Prostate gland (tissue), 1 donor: ENCODE data around the gene JMY.

ENCODE experiments used
- POLR2A ChIP-seq: fragments of 450-650 bp; IDR thresholded peaks from one replicate; pipeline ENCODE4 v1.6.1; 2016; ENCODE audit warnings: antibody characterized with exemption, mild to moderate bottlenecking
- POLR2AphosphoS5 ChIP-seq: sonication (generic); formaldehyde crosslinking; IDR thresholded peaks from one replicate; pipeline ENCODE4 v1.6.1; 2017; ENCODE audit warnings: antibody characterized with exemption

GRCh38 chr5:79242242-79243039, 6.5 kb downstream of the JMY start:
- TF ChIP-seq POLR2AphosphoS5 (no peak), POLR2A (no peak)
